Measurements from ENCODE around the gene ZW10.
"Not testable (repeated sequence)": the region's sequence is repeated elsewhere in the genome, so short reads cannot be mapped to it uniquely, and the experiment has no call there.

ZW10 gene

GRCh38 chr11:113722221-113722620 lies 51.3 kb downstream of the ZW10 start:
- H3K4me3 ChIP-seq (replicated peaks; ENCODE audit: low read depth, low read length), result no peak overlapping the region
- no peak for TF ChIP-seq CTCF (IDR thresholded peaks at IDR 0.05; ENCODE audit: low read depth, low read length, missing control alignments)

GRCh38 chr11:113721462-113722066 lies 51.9 kb downstream of the ZW10 start:
- H3K4me3 ChIP-seq (replicated peaks; ENCODE audit: low read depth, low read length), result no peak overlapping the region
- DNase-seq (ENCODE audit: extremely low read depth, low read depth), result no peak
- no peak for TF ChIP-seq CTCF (IDR thresholded peaks at IDR 0.05; ENCODE audit: low read depth, low read length, missing control alignments)

More at GRCh38 chr11:113722221-113722620, 51.3 kb downstream of the ZW10 start:
- DNase-seq (ENCODE audit: extremely low read depth, low read depth), result no peak

- DNase-seq (ENCODE audit: extremely low read depth, low read depth); H3K4me3 ChIP-seq (replicated peaks; ENCODE audit: low read depth, low read length): not testable (repeated sequence)
Observed at GRCh38 chr11:113720478-113720877, 53.0 kb downstream of the ZW10 start.

- DNase-seq (ENCODE audit: extremely low read depth, low read depth), result no peak
- no peak for TF ChIP-seq CTCF (IDR thresholded peaks at IDR 0.05; ENCODE audit: low read depth, low read length, missing control alignments)
- H3K4me3 ChIP-seq (replicated peaks; ENCODE audit: low read depth, low read length), result no peak overlapping the region
Observed at GRCh38 chr11:113715882-113716625, 57.4 kb downstream of the ZW10 start.

GRCh38 chr11:113715273-113715672 lies 58.2 kb downstream of the ZW10 start:
- no peak for TF ChIP-seq CTCF (IDR thresholded peaks at IDR 0.05; ENCODE audit: low read depth, low read length, missing control alignments)
- DNase-seq (ENCODE audit: extremely low read depth, low read depth), result no peak
- H3K4me3 ChIP-seq (replicated peaks; ENCODE audit: low read depth, low read length), result no peak overlapping the region

GRCh38 chr11:113710989-113711388 lies 62.5 kb downstream of the ZW10 start:
- DNase-seq (ENCODE audit: extremely low read depth, low read depth), result no peak
- no peak overlapping the region for H3K4me3 ChIP-seq (replicated peaks; ENCODE audit: low read depth, low read length)
- no peak for TF ChIP-seq CTCF (IDR thresholded peaks at IDR 0.05; ENCODE audit: low read depth, low read length, missing control alignments)

- DNase-seq (ENCODE audit: extremely low read depth, low read depth), result no peak
- TF ChIP-seq CTCF (IDR thresholded peaks at IDR 0.05; ENCODE audit: low read depth, low read length, missing control alignments), result no peak
- H3K4me3 ChIP-seq (replicated peaks; ENCODE audit: low read depth, low read length), result no peak within 1 kb of the TSS
Observed at GRCh38 chr11:113705871-113706655, 67.4 kb downstream of the ZW10 start, which contains the start of gene TMPRSS5. TSS of gene TMPRSS5 (minus strand) at chr11:113706308. CDS start at chr11:113706224, 84 bp downstream.

GRCh38 chr11:113703551-113703950 lies 69.9 kb downstream of the ZW10 start:
- not testable (repeated sequence) for DNase-seq (ENCODE audit: extremely low read depth, low read depth); H3K4me3 ChIP-seq (replicated peaks; ENCODE audit: low read depth, low read length)
